AG04450 (cell line): ENCODE measurements around the gene PNLDC1. TPM values are rescaled to one million over a fixed set of nuclear protein-coding genes. Genes with fewer than 3 reads are reported as not detected.

Source experiments
- CTCF ChIA-PET: fragments of 300-600, 350-600 bp; formaldehyde crosslinking; extraction: SDS; loops from one replicate; lab custom pipeline; 2022; ENCODE audit warnings: antibody characterized with exemption, inconsistent platforms; lab: Charles Lee
- POLR2A ChIA-PET: fragments of 350-600 bp; formaldehyde crosslinking; extraction: SDS; loops from one replicate; lab custom pipeline; 2021; ENCODE audit warnings: antibody characterized with exemption, inconsistent platforms; lab: Yijun Ruan, JAX
- DNase-seq: peaks from one replicate; pipeline ENCODE4 v3.0.0-alpha.2; 2011; ENCODE audit warnings: low read depth, low spot score
- H3K27ac ChIP-seq: one replicate; pipeline ENCODE4 v1.5.1; 2012; ENCODE audit warnings: low read depth, low read length, control low read depth
- H3K27me3 ChIP-seq: one replicate; pipeline ENCODE4 v1.6.0; 2012; ENCODE audit warnings: low read length; ENCODE audit not compliant: control insufficient read depth, insufficient read depth
- H3K4me3 ChIP-seq: 2 replicates; pipeline ENCODE4 v1.5.1; 2011; ENCODE audit warnings: mild to moderate bottlenecking, low read depth, low read length, control low read depth
- H3K9me3 ChIP-seq: 2 replicates; pipeline ENCODE4 v1.5.1; 2012; ENCODE audit warnings: low read length; ENCODE audit not compliant: control insufficient read depth, insufficient read depth
- CTCF ChIP-seq: IDR thresholded peaks from 2 replicates; pipeline ENCODE4 v1.5.1; 2011; ENCODE audit warnings: low read depth, low read length, control low read depth, inconsistent platforms
- polyA plus RNA-seq: library from polyadenylated mRNA; depleted of rRNA; stranded (reverse); fragments of >200 nt; gene quantifications from 2 replicates; pipeline ENCODE4 v1.2.3, GENCODE V29; 2011

Gene PNLDC1
- polyA plus RNA-seq, 1 experiment = 0.19 TPM

GRCh38 chr6:159826004-159826403 is 25.9 kb downstream of the PNLDC1 start:
- ChIA-PET POLR2A (no interaction called here), CTCF (interaction anchor here (0.9 kb wide), 1 partner anchor 630 kb away, joined by 3 read pairs; no protein-coding TSS in a partner anchor)
- Histone ChIP-seq H3K27me3 (peaks cover 2% of the 10 kb centered on the region), H3K4me3 (no peak overlapping the region), H3K9me3 (peaks cover 5% of the 10 kb centered on the region; the same call in 1 of the 2 replicates), H3K27ac (no peak overlapping the region)
- DNase-seq = no peak
- TF ChIP-seq CTCF = no peak

GRCh38 chr6:159826968-159827647 is 27.0 kb downstream of the PNLDC1 start:
- no peak overlapping the region for H3K4me3 ChIP-seq
- H3K27ac ChIP-seq = no peak overlapping the region
- ChIA-PET POLR2A (no interaction called here), CTCF (no interaction called here)
- H3K27me3 ChIP-seq = peaks cover 2% of the 10 kb centered on the region
- H3K9me3 ChIP-seq = peaks cover 5% of the 10 kb centered on the region; the same call in 1 of the 2 replicates
- no peak for TF ChIP-seq CTCF
- DNase-seq = no peak

GRCh38 chr6:159828074-159828473 is 28.0 kb downstream of the PNLDC1 start:
- TF ChIP-seq CTCF = no peak
- H3K4me3 ChIP-seq = no peak overlapping the region
- peaks cover 5% of the 10 kb centered on the region; the same call in 1 of the 2 replicates for H3K9me3 ChIP-seq
- CTCF ChIA-PET = interaction anchor here (0.6 kb wide), 1 partner anchor 21 kb away, joined by 3 read pairs; no protein-coding TSS in a partner anchor
- peaks cover 2% of the 10 kb centered on the region for H3K27me3 ChIP-seq
- POLR2A ChIA-PET = no interaction called here
- H3K27ac ChIP-seq = no peak overlapping the region
- no peak for DNase-seq

- DNase-seq = no peak
- POLR2A ChIA-PET = no interaction called here
- Histone ChIP-seq H3K27me3 (no peaks in the 10 kb centered on the region), H3K27ac (no peak overlapping the region), H3K4me3 (no peak overlapping the region), H3K9me3 (peaks cover 5% of the 10 kb centered on the region; the same call in 1 of the 2 replicates)
- TF ChIP-seq CTCF = no peak
- CTCF ChIA-PET = interaction anchor here (0.7 to 1.0 kb wide), 2 partner anchors 259 to 626 kb away, joined by 3 to 4 read pairs; no protein-coding TSS in a partner anchor
These were observed 29.4 kb downstream of the PNLDC1 start for GRCh38 chr6:159829526-159829925.
